Spleen (tissue), 11 donors: ENCODE results near the gene PCBD1. TPM values are rescaled to one million over a fixed set of nuclear protein-coding genes. Genes with fewer than 3 reads are reported as not detected.

Experiments
- DNase-seq: peaks from one replicate; pipeline ENCODE4 v3.0.0-alpha.2; 2020
- H3K27ac ChIP-seq, 8 donors: fragments of 200-600 bp; sonication (generic) in 7 of 8; 1 replicate in 4 of 8; 2 replicates in 4 of 8; pipeline versions ENCODE4 v1.5.0 to v1.8.0; 2016 to 2021; ENCODE audit warnings: inconsistent platforms in 4 of 8, mild to moderate bottlenecking in 4 of 8, moderate library complexity in 1 of 8
- H3K27me3 ChIP-seq, 7 donors: fragments of 200-600 bp; sonication (generic) in 6 of 7; replicated peaks in 1 of 7; 1 replicate in 4 of 7; 2 replicates in 3 of 7; pipeline versions ENCODE4 v1.5.0 to v1.8.0; 2016 to 2021; ENCODE audit warnings: inconsistent platforms in 3 of 7, mild to moderate bottlenecking in 1 of 7
- H3K36me3 ChIP-seq, 6 donors: fragments of 200-600 bp; sonication (generic) in 5 of 6; 1 replicate in 4 of 6; 2 replicates in 2 of 6; pipeline versions ENCODE4 v1.5.0 to v1.8.0; 2016 to 2021; ENCODE audit warnings: inconsistent platforms in 2 of 6
- H3K4me1 ChIP-seq, 6 donors: fragments of 200-600 bp; sonication (generic) in 5 of 6; 1 replicate in 3 of 6; 2 replicates in 3 of 6; pipeline versions ENCODE4 v1.5.0 to v1.8.0; 2016 to 2021; ENCODE audit warnings: inconsistent platforms in 3 of 6
- H3K4me3 ChIP-seq, 8 donors: fragments of 200-600 bp; sonication (generic) in 7 of 8; 1 replicate in 4 of 8; 2 replicates in 4 of 8; pipeline versions ENCODE4 v1.5.0 to v1.8.0; 2016 to 2021; ENCODE audit warnings: inconsistent platforms in 4 of 8, mild to moderate bottlenecking in 4 of 8, moderate library complexity in 2 of 8
- H3K9me3 ChIP-seq, 8 donors: fragments of 200-600 bp; sonication (generic) in 7 of 8; 1 replicate in 4 of 8; 2 replicates in 4 of 8; pipeline versions ENCODE4 v1.5.0 to v1.8.0; 2016 to 2021; ENCODE audit warnings: inconsistent platforms in 4 of 8
- POLR2A ChIP-seq, 3 donors: fragments of 450-650 bp; IDR thresholded peaks; one replicate each; pipeline ENCODE4 v1.5.1; 2017; ENCODE audit warnings: antibody characterized with exemption in 3 of 3, mild to moderate bottlenecking in 1 of 3
- POLR2AphosphoS5 ChIP-seq, 3 donors: sonication (generic); formaldehyde crosslinking; IDR thresholded peaks; one replicate each; pipeline ENCODE4 v1.5.1; 2017; ENCODE audit warnings: antibody characterized with exemption in 3 of 3
- WGBS, 5 donors: extraction: QIAGEN DNeasy Blood & Tissue Kit in 3 of 5; methylation state at CpG; one replicate each; pipeline versions ENCODE4 v1.1.5 to v1.1.7; 2013 to 2018; 5-methylcytosine and 5-hydroxymethylcytosine counted together
- intact Hi-C: fragments of 100-400 bp; cut with DNase I; formaldehyde crosslinking; loops from one replicate; pipeline ENCODE4 v1.15.0; 2023; ENCODE audit warnings: low total_unique reads
- polyA plus RNA-seq, 3 donors: library from polyadenylated mRNA; stranded (reverse); fragments of 200-250 nt; gene quantifications; one replicate each; pipeline ENCODE4 v1.2.1, GENCODE V29; 2013
- total RNA-seq, 7 donors: library from RNA; depleted of rRNA in 3 of 7; stranded (reverse); fragments of >200 nt in 3 of 7; fragmentation: NEBNext Ultra II Directional in 4 of 7; extraction: Animal tissue kit (Norgen Biotek cat#: 25700) in 4 of 7; gene quantifications; one replicate each; pipeline versions ENCODE4 v1.1.0 to v1.2.1, GENCODE V29; 2016 to 2021
- TF ChIP-seq, protein P1 (sequence below), 11 experiments: fragments of 200-600 bp in 7 of 11; fragments of 450-650 bp in 4 of 11; sonication (generic) in 4 of 11; IDR thresholded peaks in 8 of 11; conservative IDR thresholded peaks in 3 of 11; 1 replicate in 7 of 11; 2 replicates in 4 of 11; pipeline versions ENCODE4 v1.4.0 to v1.8.0; 2016 to 2021; ENCODE audit warnings: antibody characterized with exemption in 11 of 11, inconsistent platforms in 4 of 11, mild to moderate bottlenecking in 1 of 11
- donor health status: healthy with polysubstance abuse.
- donor health status: DM: no; HTN: no; CAD: no; lungs with moderate emphysema.
- donor health status: DM: no; HTN: no; CAD: no.
- donor health status: Bipolar disorder and iron deficiency.
- donor health status: healthy.
- donor health status: DM: no; HTN: no; CAD: no.
- donor health status: DM: yes; HTN: yes; CAD: no.

The PCBD1 gene
- total and polyA plus RNA-seq, 10 donors, result 24.5 to 45.6 (median 30.7) TPM

DNA sequence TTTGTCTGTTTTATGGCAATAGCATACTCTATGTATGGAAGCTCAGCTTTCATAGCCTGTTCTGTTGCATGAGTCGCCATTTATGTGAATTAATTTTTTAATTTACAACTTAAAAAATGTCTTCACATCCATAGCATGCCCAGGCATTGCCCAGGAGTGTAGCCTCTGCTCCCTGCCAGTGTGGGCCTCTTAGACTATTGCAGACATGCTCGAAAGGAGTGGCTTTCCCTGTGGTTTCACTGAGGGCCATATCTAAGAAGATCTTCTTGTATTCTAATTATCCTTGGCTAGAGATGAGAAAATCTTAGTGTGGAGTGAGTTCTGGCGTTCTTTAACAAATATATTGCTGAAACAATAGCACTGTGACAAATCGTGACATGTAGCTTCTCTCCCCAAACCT is 35.3 kb downstream of the PCBD1 start:
- intact Hi-C loops, result no loop called here
- Histone ChIP-seq H3K27me3 (no peaks in the 10 kb centered on the region), H3K27ac (no peak overlapping the region), H3K9me3 (no peaks in the 10 kb centered on the region), H3K4me3 (no peak overlapping the region), H3K36me3 (peaks cover 0 to 93% (median 31%) of the 10 kb centered on the region in 6 donors), H3K4me1 (peaks cover 0 to 11% (median 0%) of the 10 kb centered on the region in 6 donors)
- 90 to 95% (median 92%) methylated on average over 4 of the region's 4 CpGs for WGBS, 5 donors
- no peak for DNase-seq
- TF ChIP-seq POLR2AphosphoS5 (IDR thresholded peaks at IDR 0.05) (no peak), POLR2A (IDR thresholded peaks at IDR 0.05) (no peak)
- TF ChIP-seq, protein P1, sequence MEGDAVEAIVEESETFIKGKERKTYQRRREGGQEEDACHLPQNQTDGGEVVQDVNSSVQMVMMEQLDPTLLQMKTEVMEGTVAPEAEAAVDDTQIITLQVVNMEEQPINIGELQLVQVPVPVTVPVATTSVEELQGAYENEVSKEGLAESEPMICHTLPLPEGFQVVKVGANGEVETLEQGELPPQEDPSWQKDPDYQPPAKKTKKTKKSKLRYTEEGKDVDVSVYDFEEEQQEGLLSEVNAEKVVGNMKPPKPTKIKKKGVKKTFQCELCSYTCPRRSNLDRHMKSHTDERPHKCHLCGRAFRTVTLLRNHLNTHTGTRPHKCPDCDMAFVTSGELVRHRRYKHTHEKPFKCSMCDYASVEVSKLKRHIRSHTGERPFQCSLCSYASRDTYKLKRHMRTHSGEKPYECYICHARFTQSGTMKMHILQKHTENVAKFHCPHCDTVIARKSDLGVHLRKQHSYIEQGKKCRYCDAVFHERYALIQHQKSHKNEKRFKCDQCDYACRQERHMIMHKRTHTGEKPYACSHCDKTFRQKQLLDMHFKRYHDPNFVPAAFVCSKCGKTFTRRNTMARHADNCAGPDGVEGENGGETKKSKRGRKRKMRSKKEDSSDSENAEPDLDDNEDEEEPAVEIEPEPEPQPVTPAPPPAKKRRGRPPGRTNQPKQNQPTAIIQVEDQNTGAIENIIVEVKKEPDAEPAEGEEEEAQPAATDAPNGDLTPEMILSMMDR (IDR thresholded peaks at IDR 0.05 in 8 of 11, conservative IDR thresholded peaks at IDR 0.05 in 3 of 11), result no peak

GRCh38 chr10:70851597-70852475 is 36.5 kb downstream of the PCBD1 start:
- TF ChIP-seq, protein P1 (IDR thresholded peaks at IDR 0.05 in 8 of 11, conservative IDR thresholded peaks at IDR 0.05 in 3 of 11), result no peak
- TF ChIP-seq POLR2A (IDR thresholded peaks at IDR 0.05) (no peak), POLR2AphosphoS5 (IDR thresholded peaks at IDR 0.05) (no peak)
- peaks cover 0 to 93% (median 28%) of the 10 kb centered on the region in 6 donors for H3K36me3 ChIP-seq
- no peak overlapping the region for H3K27ac ChIP-seq
- intact Hi-C loops, result no loop called here
- no peaks in the 10 kb centered on the region for H3K9me3 ChIP-seq
- peaks cover 0 to 8% (median 0%) of the 10 kb centered on the region in 6 donors for H3K4me1 ChIP-seq
- no peak overlapping the region for H3K4me3 ChIP-seq
- H3K27me3 ChIP-seq, result no peaks in the 10 kb centered on the region
- 85 to 94% (median 91%) methylated on average over 5 of the region's 5 CpGs for WGBS, 5 donors
- no peak for DNase-seq

- H3K36me3 ChIP-seq, result peaks cover 0 to 92% (median 32%) of the 10 kb centered on the region in 6 donors
- no peaks in the 10 kb centered on the region for H3K4me1 ChIP-seq
- TF ChIP-seq, protein P1 (IDR thresholded peaks at IDR 0.05 in 8 of 11, conservative IDR thresholded peaks at IDR 0.05 in 3 of 11), result no peak
- TF ChIP-seq POLR2A (IDR thresholded peaks at IDR 0.05), result no peak
- TF ChIP-seq POLR2AphosphoS5 (IDR thresholded peaks at IDR 0.05), result no peak
- no peaks in the 10 kb centered on the region for H3K9me3 ChIP-seq
- H3K4me3 ChIP-seq, result no peak overlapping the region
- H3K27me3 ChIP-seq, result no peaks in the 10 kb centered on the region
- DNase-seq, result no peak
- intact Hi-C loops, result no loop called here
- WGBS, 5 donors, result 78 to 95% (median 93%) methylated on average over 3 of the region's 3 CpGs
- no peak overlapping the region for H3K27ac ChIP-seq
Observed at GRCh38 chr10:70850097-70850496, 38.3 kb downstream of the PCBD1 start.

- Histone ChIP-seq H3K9me3 (no peaks in the 10 kb centered on the region), H3K4me1 (no peaks in the 10 kb centered on the region), H3K4me3 (no peak overlapping the region), H3K27me3 (no peaks in the 10 kb centered on the region), H3K27ac (no peak overlapping the region), H3K36me3 (peaks cover 0 to 92% (median 31%) of the 10 kb centered on the region in 6 donors)
- no peak for DNase-seq
- intact Hi-C loops, result no loop called here
- 61 to 78% (median 73%) methylated on average over 2 of the region's 2 CpGs for WGBS, 5 donors
- TF ChIP-seq POLR2AphosphoS5 (IDR thresholded peaks at IDR 0.05) (no peak), POLR2A (IDR thresholded peaks at IDR 0.05) (no peak)
- TF ChIP-seq, protein P1 (IDR thresholded peaks at IDR 0.05 in 8 of 11, conservative IDR thresholded peaks at IDR 0.05 in 3 of 11), result no peak
Observed at GRCh38 chr10:70849582-70850016, 38.8 kb downstream of the PCBD1 start.
